ENCODE data around the gene CLASP2.
A peak's percentile ranks its signal among the peaks of the same experiment; 100 is the strongest.
"Not testable (repeated sequence)": the region's sequence is repeated elsewhere in the genome, so short reads cannot be mapped to it uniquely, and the experiment has no call there.

Gene CLASP2

DNA sequence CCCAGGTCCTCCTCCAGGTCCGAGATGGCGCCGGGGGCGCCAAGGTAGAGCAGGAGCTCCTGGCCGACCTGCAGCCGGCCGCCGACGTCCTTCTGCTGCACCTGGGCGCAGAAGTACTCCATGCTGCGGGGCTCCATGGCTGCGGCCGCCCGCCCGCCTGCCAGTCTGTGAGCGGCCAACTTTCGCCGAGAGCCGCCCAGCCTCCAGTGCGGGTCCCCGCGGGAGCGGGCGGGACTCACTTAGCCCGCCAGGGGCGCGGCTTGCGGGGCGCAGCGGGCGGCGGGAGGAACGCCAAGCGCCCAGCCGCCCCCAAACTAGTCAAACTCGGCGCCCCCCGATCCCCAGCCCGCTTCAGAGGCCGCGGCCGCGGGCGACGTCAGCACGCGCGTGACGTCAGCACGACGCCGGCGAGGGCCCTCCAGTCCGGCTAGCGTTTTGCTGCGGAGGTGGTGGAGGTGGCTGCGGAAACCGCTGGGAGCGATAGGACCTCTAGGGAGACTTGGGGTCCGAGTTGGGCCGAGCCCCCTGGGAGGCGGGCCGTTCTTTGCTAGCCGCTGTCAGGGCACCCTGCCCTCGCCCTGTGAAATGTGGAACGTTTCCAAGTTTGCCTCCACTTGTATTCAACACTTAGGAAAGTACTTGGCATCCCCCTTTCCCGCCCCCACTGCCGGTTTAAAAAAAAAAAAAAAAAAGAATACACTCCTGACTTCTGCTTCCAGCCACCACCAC lies at the start of gene CLASP2:
Gene CLASP2, minus strand, starts transcription at position 389 of the 729 bp plus-strand sequence. Its CDS starts 252 bp downstream, at position 137.
- DNase-seq: peak; percentile 85 to 87

DNA sequence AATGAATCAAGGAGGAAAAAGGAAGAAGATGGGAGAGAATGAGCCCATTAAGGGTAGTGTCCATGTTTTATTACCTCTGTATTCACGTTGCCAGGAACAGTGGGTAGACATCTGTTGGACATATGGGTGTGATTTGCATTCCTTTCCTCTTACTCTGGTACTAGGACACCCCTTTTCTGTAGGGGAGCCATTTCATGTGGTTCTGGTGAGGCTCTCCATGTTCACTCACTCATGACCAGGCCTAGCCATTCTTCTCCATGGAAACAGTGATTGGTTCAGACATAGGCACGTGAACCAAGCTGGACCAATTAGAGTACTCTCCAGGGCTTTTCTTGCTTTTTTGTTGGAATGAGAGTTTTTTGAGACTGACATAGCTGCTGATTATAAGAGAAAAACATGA lies 40.8 kb upstream of the CLASP2 start:
- no peak for DNase-seq

DNA sequence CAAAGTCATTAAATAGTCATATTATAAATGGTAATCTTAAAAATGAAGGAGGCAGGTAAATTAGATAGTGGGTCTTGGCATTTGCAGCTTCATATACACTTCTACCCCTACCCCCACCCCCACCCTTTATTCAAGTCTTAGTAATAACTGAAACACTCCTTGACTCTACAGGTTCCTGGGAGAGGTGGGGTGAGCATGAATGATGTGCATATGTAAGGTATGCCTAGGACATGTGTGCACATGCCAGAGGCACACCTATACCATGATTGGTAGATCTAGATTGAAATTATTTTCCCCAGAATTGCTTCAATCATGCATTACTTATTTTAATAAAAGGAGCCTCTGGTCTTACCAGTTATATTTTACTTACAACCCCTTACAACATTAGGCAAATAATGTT lies 40.2 kb upstream of the CLASP2 start:
- DNase-seq: no peak

DNA sequence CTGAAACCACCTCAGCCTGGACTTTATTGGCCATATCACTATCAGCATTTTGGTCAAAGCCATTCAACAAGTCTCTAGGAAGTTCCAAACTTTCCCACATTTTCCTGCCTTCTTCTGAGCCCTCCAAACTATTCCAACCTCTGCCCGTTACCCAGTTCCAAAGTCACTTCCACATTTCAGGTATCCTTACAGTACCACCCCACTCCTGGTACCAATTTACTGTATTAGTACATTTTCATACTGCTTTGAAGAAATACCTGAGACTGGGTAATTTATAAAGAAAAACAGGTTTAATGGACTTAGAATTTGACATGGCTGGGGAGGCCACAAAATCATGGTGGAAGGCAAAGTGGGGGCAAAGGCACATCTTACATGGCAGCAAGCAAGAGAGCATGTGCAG lies 36.3 kb upstream of the CLASP2 start:
- not testable (repeated sequence) for DNase-seq

DNA sequence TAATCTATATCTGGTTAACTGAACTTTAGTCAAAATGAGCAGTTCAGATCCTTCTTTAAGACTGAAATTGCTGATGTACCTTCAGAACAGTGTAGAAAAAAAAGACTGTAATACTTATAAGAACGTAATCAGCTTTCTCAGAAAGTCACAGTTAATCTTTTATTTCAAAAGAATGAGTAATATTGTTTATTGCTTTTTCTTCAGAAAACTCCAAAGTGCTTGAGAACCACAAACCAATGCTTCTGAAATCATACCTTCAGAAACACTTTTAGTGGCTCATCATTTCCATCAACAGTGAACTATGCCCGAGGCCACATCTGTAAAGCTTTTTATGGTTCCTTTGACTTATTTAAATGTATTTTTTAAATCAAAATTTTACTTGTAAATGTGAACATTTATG lies 33.3 kb upstream of the CLASP2 start:
- DNase-seq: no peak

DNA sequence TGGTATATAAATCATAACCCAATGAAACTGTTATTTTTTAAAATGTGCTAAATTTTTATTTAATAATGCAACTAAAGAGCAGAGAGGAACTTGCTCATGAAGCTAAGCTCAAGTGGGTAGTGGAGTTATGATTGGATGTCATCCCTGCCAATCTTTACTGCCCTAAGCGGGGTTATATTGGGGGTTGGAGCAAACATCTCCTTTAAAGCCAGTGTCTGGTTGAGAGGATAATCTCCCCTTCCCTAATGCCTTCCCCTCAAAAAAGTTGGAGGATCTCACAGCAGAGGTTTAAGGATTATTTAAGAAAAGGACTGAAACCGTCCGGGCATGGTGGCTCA lies 32.1 kb upstream of the CLASP2 start:
- no peak for DNase-seq

DNA sequence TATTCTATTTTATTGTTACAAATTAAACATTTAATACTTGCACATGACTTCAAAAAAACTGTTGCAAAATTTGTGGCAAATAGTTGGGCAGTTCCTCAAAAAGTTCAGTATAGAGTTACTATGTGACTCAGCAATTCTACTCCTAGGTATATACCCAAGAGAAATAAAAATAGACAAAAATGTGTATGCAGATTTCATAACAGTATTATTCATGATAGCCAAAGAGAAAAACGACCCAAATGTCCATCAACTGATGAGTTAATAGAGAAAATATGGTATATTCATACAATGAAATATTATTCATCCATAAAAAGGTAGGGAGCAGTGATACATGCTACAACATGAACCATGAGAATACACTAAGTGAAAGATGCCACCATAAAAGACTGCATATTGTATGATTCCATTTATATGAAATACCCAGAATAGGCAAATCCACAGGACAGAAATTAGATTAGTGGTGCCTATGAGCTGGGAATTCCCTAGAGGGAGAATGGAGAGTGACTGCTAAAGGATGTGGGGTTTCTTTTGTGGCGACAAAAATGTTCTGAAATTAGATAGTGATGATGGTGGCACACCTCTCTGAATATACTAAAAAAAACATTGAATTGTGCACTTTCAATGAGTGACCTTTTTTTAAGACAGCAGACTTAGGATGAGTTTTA lies 31.6 kb upstream of the CLASP2 start:
- no peak for DNase-seq

DNA sequence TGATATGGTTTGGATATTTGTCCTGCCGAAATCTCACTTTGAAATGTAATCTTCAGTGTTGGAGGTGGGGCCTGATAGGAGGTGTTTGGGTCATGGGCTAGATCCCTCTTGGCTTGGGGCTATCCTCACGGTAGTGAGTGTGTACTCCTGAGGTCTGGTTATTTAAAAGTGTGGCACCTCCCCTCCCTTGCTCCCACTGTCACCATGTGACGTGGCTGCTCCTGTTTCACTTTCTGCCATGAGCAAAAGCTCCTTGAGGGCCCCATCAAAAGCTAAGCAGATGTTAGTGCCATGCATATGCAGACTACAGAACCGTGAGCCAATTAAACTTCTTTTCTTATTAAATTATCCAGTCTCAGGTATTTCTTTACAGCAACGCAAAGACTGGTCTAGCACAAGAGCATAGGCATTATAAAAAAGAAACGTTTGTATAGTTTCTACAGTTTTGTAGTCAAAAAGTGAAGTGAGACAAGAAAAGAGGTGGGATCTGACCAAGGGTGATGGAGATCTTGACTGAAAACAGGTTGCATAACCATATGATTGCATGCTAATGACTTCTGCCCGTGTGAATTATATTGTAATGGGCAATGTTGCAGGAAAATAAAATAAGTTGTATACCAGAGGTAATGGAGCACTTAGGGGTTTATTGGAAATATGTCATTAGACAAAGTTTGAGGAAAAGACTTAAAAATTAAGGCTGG lies 28.5 kb upstream of the CLASP2 start:
- DNase-seq: no peak

DNA sequence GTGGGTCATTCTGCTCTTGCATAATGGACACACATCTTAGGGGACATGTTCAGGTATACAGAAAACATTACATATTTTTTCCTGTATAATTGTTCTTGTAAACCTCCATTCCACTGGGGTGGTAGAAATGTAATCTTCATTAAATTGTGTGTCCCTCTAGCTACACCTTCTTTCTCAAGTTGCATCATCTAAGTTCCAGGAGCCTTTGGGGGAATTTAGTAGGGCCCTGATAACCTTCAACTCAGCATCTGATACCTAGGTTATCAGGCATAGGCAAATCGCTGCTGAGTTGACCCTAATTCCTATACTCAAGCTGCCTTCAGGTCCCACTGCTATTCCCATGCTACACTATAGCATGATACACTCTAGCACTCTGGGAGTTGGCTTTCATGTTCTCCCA lies 19.1 kb upstream of the CLASP2 start:
- DNase-seq: no peak

DNA sequence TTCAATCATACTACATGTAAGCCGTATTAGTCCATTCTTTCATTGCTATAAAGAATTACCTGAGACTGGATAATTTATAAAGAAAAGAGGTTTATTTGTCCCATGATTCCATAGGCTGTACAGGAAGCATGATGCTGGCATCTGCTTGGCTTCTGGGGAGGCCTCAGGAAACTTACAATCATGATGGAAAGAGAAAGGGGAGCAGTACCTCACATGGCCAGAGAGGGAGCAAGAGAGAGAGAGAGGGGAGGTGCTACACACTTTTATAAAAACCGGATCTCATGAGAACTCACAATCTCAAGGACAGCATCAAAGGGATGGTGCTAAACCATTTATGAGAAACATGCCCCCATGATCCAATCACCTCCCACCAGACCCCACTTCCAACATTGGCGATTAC lies 14.3 kb upstream of the CLASP2 start:
- DNase-seq: no peak

DNA sequence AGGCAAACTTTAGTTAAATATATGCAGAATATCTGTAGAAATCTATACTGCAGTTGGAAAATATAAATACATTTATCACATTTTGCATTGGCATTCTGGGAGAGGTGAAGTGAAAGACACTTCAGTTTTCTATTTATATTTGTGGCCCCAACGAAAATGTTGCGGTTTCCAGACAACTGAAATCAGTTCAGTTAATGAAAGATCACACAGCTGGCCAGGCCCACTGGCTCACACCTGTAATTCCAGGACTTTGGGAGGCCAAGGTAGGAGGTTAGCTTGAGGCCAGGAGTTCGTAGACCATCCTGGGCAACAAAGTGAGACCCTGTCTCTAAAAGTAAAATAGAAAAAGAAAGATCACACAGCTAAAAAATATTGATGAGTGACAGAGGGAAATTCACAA lies 11.9 kb upstream of the CLASP2 start:
- no peak for DNase-seq

DNA sequence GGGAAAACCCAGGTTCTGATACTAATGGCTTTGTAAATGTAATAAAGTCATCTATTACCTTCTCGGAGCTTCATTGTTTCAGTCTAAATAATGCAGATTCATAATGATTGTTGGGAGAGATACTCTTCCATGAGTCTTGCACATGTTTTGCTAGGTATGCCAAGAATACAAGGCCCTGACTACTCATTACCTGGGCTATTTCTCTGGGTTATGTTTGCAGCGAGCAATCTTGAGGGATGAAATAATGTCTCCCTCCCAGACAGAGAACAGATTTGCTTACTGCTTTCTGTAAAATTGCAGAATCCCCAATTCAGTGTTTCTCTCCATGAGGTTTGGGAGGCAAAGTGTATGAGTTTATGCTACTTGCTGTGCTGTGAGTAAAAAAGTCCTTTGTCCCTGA lies 6.2 kb upstream of the CLASP2 start:
- no peak for DNase-seq

DNA sequence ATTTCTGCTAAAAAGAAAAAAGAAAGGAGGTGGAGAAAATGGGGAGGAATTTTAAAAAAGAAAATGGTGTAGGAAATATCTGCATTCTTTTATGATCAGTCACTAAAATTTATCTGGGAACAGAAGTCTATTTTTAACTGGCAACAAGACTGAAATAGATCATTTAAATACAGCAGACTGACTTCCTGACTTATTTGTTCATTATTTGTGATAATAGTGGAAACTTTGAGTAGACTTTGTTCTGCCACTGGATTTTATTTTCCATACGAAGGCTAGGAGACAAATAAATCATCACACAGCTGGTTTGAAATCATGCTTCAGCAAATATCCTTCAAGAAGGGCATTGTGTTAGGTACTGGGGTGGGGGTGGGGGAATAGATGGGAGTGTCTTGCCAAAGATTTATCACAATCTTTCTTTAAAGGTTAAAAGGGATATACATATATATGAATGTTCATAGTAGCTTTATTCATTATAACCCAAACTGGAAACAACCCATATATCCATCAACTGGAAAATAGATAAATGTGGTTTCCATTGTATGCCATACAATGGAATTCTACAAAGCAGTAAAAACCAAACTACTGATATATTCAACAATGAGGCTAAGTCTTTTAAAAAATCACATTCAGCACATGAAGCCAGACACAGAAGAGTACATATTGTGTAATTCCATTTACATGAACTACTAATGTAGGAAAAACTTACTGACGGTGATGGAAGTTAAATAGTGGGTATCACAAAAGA lies 4.7 kb upstream of the CLASP2 start:
- DNase-seq: no peak

DNA sequence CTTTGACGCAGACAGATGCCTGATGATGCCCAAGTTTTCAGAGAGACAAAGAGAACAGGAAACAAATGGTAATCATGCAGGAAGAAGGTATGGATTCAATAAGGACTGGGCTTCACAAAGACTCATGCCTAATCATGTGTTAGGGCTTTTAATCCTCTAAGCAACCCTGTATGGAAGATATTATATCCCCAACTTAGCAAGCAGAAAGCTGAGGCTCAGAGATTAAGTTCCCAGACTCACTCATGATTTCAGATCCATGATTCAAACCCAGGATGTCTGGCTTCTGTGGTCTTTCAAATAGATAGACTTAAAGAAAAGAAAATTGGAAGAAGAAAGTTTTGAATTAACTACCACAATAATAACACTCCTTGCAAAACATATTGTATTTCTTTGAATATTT lies 4.1 kb upstream of the CLASP2 start:
- DNase-seq: no peak

DNA sequence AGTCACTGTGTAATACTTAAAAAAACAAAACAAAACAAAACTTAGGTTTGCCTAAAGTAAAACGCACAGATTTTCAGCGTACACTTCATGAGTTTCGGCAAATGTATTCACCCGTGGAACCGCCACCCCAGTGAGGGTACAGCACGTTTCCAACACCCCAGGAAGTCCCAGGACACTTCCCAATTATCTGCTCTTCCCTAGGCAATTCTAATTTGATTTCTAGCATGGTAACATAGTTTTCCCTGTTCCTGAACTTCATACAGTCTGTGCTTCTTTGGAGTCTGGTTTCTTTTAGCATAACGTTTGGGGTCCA lies 497 bp upstream of the CLASP2 start:
- DNase-seq: no peak

DNA sequence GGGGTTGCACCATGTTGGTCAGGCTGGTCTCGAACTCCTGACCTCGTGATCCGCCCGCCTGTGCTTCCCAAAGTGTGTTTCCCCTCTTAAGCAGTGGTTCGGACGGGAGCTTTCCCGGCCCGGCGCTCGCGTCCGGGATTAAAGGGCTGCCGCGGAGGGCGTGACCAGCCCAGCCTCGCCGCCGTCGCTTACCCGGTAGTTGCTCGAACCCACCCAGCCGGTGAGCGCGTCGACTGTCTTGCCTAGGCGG lies 513 bp downstream of the CLASP2 start:
- DNase-seq: no peak

DNA sequence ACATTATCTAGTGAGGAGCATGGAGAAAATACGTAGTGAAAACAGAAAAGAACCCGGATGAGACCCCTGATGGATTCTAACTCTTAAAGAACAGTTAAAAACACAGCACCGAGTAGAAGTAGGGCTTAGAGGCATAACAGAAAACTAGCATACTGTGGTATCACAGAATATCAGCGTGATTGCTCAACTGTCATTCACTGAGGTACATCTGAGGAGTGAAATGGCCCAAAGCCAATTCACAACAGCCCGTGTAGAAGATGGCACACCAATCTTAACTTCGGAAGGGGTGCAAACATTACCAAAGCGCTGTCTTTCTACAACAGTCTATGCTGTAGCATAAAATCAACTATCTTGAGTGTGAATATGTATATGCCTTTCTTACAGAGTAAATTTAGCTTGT lies 1.8 kb downstream of the CLASP2 start:
- no peak for DNase-seq

DNA sequence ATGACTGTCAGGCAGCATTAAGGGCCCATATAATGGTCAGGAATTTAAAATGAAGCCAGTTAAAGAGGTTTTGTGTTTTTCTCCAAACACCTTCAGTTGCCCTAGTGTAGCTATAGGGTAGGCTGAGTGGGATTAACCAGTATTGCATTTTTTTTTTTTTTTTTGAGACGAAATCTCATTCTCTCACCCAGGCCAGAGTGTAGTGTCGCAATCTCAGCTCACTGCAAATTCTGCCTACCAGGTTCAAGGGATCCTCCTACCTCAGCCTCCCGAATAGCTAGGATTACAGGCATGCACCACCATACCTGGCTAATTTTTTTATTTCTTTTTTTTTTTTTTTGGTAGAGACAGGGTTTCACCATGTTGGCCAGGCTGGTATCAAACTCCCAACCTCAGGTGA lies 7.0 kb downstream of the CLASP2 start:
- no peak for DNase-seq

DNA sequence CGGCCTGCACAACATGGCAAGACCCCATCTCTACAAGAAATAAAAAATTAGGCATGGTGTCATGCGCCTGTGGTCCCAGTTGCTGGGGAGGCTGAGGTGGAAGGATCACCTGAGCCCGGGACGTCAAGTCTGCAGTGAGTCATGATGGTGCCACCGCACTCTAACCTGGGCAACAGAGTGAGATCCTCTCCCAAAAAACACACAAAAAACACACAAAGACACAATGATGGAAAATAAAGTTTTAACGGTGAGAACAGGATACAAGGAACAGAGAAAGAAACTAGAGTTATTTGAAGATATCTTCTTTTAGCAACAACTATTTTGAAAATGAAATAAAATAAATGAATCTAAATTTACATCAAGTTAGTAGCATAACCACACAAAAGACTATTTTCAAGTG lies 12.0 kb downstream of the CLASP2 start:
- no peak for DNase-seq

DNA sequence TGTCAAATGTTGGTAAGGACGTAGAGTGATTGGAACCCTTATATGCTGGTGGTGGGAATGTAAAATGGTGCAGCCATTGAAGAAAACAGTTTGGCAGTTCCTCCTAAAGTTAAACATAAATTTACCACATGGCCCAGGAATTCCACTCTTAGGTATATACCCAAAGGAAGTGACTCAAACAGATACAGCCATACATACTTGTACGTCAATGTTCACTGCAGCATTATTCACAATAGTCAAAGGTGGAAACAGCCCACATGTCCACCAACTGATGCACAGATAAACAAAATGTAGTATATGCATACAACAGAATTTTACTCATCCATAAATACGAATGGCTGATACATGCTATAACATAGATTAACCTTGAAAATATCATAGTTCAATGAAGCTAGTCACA lies 13.2 kb downstream of the CLASP2 start:
- DNase-seq: no peak

DNA sequence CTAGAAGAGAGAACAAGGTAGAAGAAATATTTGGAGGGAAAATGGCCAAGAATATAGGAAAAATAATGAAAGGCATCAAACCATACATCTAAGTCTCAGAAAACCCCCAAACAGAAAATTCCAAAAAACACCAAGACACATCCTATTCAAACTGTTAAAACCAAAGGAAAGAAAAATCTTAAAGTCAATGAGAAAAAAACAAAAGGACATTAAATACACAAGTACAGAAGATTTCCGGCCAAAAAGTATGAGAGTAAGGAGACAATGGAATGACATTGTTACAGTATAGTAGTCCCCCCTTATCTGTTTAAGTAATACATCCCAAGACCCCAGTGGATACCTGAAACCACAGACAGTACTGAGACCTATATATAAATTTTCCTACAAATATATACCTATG lies 18.8 kb downstream of the CLASP2 start:
- DNase-seq: no peak

DNA sequence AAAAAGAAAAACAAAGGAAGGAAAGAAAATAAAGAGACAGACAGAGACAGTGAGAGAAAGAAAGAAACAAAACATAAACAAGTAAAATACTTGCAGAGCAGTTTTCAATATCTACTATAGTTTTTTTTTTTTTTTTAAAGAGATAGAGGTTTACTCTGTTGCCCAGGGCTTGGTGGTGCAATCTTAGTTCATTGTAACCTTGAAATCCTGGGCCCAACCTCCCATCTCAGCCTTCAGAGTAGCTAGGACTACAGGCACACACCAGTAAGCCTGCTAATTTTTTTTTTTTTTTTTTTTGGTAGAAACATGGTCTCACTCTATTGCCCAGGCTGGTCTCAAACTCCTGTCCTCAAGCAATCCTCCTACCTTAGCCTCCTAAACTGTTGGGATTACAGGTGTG lies 23.1 kb downstream of the CLASP2 start:
- no peak for DNase-seq

DNA sequence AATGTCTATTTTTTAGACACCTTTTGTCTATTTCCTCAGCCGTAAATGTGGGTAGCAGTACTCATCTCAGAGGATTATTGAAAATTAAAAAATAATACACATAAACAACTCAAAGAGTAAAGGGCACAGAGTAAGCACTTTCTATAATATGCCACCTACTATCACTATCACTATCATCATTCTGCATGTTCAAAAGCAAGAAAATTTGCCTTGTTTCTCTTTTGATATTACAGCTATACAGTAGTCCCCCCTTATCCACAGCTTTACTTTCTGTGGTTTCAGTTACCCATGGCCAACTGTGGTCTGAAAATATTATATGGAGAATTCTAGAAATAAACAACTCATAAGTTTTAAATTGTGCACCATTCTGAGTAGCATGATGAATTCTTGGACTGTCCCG lies 27.7 kb downstream of the CLASP2 start:
- no peak for DNase-seq

DNA sequence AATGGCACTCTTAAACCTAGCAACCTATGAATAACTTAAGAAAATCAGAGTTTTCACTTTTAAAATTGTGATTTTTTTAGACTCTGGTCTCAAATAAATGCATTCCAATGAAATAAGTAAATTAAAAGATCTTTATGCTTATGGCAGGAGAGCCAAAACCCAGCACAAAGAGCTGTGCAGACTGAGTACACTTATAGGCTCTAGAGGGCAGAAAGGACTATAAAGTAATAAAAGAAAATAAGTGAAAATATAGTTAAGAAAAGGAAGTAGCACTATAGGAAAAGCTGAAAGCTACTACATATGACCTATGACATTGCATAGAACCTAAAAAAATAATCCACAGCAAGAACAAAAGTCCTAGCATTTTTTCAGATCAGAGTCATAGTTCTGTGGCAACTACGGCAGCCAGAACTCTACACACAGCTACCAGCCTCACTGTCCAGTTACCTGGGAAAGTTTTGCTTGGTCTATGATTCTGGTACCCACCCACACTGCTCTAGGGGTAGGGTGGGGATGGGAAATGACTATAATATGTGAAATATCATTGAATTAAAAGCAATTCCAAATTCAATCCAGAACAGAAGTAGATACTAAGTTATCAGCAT lies 30.5 kb downstream of the CLASP2 start:
- no peak for DNase-seq
